Mesenteric fat pad (tissue), 1 donor: ENCODE data around the gene SLC13A2. TPM values are rescaled to one million over a fixed set of nuclear protein-coding genes. Genes with fewer than 3 reads are reported as not detected.

ENCODE experiments used
- DNase-seq: peaks from one replicate; pipeline ENCODE4 v3.0.0-alpha.2; 2020; ENCODE audit warnings: low spot score
- total RNA-seq: library from RNA; stranded (reverse); fragmentation: NEBNext Ultra II Directional; extraction: Animal tissue kit (Norgen Biotek cat#: 25700); gene quantifications from one replicate; pipeline ENCODE4 v1.2.1, GENCODE V29; 2021
- donor health status: DM: yes; HTN: yes; CAD: no.

The SLC13A2 gene
- total RNA-seq, 1 donor from 2014 or later, result 0.10 TPM

DNA sequence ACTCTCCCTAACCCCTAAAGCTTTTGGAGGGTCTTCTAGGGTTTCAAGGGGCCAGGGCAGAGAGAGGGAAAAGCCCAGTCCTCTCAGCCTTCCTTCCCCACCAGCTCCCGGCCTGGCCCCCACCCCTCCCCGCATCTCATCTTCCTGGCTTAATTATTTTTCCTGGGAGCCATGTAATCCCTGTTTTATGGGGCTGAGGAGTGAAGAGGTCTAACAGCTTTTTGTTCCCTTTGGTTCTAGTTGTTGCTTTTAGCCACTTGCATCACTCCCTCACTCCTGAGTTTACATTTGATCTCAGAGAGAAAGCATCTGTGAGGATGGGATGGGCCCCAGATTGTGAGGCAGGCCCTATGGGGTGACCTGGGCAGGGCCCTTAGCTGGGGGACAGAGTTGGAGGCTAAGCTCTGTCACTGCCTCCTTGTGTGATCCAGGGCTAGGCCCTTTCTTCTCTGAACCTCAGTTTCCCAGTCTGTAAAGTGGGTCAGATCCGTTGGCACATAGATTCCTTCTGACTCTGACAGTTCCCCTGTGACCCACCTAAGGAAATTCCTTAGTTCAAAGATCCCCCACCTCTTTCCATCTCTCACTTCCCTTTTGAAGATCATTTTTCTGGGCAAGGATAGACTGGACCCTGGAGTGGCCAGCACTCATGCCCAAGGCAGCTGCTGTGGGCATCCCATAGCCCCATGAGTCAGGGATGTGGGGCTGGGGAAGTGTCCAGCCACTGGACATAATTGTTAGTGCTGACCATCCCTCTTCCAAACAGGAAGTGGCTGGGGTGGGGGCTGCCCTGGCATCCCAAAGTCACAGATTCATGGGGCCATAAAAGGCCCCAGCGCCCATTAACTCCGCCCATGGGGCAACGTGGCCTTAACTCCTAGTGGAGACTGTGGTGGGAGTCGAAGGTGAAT, 58.9 kb downstream of the SLC13A2 start:
- DNase-seq, result no peak

DNA sequence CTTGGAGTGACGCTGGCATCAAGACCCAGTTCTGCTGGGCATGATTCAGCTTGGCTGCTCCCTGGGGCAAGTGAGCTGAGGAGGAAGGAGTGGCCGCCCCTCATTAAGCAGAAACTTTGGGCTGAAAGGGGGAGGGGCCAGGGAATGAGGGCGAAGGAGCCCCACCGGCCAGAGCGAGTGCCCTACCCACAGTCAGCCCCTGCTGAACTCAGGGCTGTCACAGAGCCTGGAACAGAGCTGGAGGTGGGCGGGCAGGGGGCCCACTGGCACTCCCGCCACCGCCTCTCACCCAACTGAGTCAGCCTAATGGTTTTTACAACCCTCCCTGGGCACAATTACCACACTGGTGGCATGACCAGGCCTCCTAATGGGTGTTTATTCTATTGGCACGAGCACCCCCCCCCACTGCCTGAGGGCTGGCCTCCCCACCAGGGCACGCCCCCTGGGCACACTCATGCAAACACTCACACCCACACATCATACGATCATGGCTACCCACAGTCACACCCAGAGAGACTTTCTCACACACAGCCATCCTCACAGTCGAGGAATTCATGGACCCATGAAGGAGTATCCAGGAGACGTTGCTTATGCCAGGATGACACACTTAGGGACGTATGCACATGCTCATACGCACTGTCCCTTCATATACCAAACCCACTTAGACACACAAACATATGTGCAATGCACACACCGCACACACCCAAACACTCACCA, 59.8 kb downstream of the SLC13A2 start:
- no peak for DNase-seq

DNA sequence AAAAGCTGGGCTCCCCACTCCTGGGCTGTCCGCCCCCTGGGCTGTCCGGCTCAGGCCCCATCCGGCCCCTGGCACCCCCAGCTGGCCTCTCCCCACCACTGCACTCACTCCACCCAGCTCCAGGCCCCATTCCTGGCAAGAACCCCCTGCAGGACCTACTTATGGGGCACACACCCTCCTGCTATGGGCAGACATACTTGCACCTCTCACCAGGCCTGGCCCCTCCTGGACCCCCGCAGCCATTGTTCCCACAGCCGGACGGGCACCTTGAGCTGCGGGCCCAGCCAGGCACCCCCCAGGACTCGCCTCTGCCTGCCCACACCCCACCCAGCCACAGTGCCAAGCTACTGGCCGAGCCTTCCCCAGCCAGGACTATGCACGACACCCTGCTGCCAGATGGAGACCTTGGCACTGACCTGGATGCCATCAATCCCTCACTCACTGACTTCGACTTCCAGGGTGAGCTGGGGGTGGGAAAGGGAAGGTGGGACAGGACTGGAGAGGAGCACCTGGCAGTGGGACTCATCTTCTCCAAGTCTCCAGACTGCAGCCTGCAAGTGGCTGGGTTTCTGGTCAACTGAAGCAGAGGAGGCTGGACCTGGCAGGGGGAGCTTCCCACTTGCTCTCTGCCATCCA, 61.4 kb downstream of the SLC13A2 start:
- DNase-seq, result no peak

DNA sequence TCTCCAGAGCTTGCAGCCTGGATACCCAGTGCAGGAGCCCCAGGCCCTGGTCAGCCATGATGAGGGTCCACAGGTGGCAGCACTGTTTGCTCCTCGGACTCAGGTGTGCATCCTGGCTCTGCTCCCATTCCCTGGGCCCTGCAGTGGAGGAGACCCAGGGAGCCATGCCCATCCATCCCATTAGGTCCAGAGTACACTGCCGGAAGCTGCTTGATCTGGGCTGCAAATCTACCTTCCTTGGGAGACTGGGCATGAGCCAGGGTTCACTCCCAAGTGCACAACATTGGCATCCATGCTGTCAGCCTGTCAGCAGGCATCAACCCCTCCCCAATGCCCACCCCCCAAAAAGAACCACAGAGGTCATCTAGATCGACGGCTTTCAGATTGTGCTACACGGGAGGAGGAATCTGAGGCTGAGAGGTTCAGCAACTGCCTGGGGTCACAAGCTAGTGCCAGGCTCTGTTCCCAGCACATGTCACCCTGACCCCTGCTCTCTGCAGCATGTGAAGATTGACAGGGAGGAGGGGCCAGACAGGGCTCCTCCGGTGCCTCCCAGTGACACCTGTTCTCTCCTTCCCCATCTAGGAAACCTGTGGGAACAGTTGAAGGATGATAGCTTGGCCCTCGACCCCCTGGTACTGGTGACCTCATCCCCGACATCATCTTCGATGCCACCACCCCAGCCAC, 63.2 kb downstream of the SLC13A2 start:
- DNase-seq, result no peak

DNA sequence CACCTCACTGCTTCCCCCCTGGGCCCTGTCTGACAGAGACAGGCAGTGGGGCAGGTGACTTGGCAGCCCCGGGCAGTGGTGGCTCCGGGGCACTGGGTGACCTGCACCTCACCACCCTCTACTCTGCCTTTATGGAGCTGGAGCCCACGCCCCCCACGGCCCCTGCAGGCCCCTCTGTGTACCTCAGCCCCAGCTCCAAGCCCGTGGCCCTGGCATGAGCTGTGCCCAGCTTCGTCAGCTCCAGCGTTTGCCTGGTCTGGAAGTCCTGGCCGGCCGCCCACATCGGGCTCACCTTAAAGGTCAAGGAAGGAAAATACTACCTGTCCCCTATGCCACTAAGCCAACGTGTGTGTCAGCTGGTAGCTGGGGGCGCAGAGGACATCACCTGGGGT, 63.8 kb downstream of the SLC13A2 start:
- DNase-seq, result no peak

DNA sequence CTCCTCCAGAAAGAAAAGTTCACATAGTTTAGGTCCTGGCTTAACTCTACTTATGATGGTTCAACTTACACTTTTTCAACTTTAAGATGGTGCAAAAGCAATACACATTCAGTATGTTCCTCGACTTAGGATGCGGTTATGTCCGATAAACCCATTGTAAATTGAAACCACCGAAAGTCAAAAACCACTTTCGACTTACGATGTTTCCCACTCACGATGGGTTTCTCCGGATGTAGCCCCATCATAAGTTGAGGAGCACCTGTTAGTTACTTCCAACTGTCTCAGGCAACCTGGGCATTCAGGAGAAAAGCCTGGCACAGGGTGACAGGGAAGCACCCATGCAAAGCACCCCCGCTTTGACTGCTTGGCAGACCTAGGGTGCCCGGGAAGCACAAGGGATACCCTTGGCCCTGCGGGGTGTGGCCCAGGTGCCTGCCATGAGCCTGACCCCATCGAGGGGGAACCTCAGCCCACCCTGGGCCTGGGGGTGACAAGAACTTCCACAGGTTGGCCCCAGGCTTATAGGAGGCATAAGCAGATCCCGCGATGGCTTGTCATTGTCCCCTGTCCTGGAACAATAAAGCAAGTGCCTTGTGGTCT, 65.0 kb downstream of the SLC13A2 start:
- DNase-seq, result no peak

DNA sequence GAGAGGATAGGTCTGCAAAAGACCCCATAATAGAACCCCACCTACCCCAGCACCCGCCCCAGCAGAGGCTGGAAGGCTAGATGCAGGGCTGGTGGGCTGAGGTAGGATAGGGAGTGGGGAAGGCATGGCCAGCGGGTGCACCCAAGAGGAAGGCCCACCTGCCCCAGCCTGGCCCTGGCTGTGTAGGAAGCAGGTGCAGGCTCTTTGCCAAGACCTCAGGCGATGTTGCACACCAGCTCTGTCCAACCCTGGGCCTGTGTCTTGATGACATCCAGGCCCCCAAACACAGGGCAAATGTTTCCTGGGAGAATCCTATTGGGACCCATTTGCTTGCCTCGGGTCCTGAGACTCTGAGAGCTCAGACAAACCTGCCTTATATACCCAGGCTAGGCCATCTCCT, 66.8 kb downstream of the SLC13A2 start:
- no peak for DNase-seq

DNA sequence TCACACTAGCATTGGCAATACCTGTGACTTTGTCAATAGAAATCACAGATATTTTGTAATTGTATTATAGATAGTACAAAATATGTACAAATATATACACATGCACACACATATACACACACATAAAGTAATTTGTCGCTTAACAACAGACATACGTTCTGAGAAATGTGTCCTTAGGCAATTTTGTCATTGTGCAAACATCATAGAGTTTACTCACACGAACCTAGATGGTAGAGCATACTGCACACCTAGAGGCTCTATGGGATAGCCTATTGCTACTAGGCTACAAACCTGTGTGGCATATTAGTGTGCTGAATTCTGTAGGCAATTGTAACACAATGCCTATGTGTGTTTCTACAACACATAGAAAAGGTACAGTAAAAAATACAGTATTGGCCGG, 68.0 kb downstream of the SLC13A2 start:
- no peak for DNase-seq

DNA sequence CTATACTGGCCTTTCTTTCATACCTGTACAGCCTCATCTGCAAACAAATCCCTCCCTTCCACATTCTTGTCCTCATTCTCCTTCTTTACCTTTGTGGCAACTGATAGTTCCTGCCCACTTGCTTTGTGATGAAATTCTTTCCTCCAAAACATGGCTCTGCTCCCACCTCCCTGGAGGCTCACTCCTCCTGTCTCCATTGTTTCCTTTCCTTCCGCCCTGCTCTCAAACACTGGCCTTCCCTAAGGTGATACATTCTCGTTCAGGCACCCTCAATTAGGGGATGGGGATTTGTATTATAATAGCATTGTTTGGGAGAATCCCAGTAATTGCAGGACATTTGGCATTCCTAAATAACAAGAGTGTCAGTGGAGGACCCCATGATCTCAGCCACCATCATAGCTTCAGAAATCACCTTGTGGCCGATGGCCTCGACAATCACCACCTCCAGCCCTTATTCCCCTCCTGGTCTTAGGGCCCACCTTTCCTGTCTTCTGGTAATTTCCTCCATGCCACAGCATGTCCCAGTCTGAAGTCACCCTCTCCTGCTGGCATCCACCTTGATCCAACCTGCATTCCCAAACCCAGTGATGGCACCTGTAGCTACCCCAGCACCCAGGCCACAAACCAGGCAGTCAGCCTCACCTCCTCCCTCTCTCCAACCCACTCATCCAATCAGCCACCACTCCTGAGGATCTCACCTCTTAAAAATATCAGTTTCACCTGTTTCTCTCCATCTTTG, 71.1 kb downstream of the SLC13A2 start:
- no peak for DNase-seq

DNA sequence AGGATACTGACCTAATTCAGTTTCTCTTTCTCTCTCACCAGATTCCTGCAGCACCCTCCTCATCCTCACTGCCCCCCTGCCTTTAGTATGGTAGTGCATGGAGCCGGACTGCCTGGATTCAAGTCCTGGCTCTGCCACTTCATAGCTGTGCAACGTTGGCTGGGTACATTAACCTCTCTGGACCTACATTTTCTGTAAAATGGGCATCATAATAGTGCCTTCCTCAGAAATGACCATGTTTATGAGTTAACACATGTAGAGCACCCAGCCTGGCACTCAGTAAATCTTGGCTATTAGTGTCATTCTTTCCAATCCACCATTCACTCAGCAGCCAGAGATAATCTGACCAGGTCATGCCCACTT, 71.7 kb downstream of the SLC13A2 start:
- no peak for DNase-seq

DNA sequence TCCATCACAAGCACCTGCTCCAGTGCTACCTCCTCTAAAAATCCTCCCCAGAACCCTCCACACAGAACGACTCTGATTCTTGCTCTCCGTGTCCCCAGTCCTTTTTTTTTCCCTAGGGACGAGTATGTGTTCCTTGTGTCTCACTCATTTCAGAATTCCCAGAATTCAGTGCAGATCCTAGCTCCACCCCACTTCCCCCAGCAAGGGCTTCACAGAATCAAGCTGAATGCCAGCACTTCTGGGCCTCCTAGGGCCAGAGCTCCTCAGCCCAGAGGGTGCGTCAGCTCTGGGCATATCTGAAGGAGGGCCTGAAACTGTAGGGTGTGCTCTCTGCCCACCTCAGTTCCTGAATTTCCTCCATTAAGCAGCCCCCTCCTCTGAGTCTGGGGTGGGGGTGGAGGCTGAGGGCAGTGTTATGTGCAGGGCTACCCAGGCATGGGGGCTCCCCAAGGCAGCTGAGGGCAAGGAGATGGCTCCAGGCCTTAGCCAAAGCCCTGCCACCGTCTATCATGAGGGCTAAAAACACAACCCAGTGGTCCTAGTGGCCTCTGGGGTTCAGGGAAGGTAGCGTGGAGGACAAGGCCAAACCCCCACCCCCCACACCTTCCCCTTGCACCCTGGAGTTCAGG, 72.5 kb downstream of the SLC13A2 start:
- DNase-seq, result no peak

DNA sequence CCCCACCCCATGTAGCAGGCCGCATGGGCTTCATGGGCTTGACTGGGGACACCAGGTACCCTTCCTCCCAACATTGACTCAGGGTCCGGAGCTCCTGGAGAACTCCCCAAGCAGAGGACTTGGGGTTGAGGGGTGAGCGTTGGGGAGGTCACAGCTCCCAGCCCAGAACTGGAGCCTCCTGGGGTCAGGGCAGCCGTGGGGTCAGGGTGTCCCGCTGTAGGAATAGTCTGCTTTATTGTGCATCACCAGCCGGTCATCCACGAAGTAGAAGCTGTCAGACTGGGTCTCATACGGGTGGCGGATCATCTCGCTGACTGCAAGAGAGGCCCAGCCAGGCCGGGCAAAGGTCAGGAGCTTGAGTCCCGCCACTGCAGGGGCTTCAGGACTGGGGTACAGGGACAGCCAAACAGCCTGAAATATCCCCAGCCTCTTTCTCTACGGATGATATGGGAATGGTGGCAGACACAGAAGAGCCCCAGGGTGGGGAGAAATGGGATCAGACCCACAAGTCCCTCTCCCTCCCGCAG, 73.7 kb downstream of the SLC13A2 start:
- DNase-seq, result no peak

Other genes with a start within 250 kb of the SLC13A2 start
- 3.1 TPM for gene TMEM97, start 154.4 kb upstream of the SLC13A2 start, total RNA-seq
- 31.3 TPM for gene IFT20, start 138.2 kb upstream of the SLC13A2 start, total RNA-seq
- 61.3 TPM for gene TNFAIP1, start 137.9 kb upstream of the SLC13A2 start, total RNA-seq
- 79.3 TPM for gene POLDIP2, start 116.1 kb upstream of the SLC13A2 start, total RNA-seq
- not detected for gene SEBOX, start 108.4 kb upstream of the SLC13A2 start, total RNA-seq
- gene VTN, start 103.3 kb upstream of the SLC13A2 start, total RNA-seq, result 2.1 TPM
- gene SARM1, start 102.0 kb upstream of the SLC13A2 start, total RNA-seq, result 10.7 TPM
- 13.0 TPM for gene SLC46A1, start 67.4 kb upstream of the SLC13A2 start, total RNA-seq
- gene FOXN1, start 32.7 kb downstream of the SLC13A2 start, total RNA-seq, result not detected
- gene UNC119, start 79.0 kb downstream of the SLC13A2 start, total RNA-seq, result 23.0 TPM
- 50.7 TPM for gene PIGS, start 97.9 kb downstream of the SLC13A2 start, total RNA-seq
- 24.8 TPM for gene ALDOC, start 103.3 kb downstream of the SLC13A2 start, total RNA-seq
- 3.1 TPM for gene SPAG5, start 125.4 kb downstream of the SLC13A2 start, total RNA-seq
- 7.6 TPM for gene RSKR, start 140.5 kb downstream of the SLC13A2 start, total RNA-seq
- gene BLTP2, start 171.5 kb downstream of the SLC13A2 start, total RNA-seq, result 163 TPM
- 41.8 TPM for gene SDF2, start 188.3 kb downstream of the SLC13A2 start, total RNA-seq
- 76.6 TPM for gene SUPT6H, start 188.6 kb downstream of the SLC13A2 start, total RNA-seq
- gene PROCA1, start 238.2 kb downstream of the SLC13A2 start, total RNA-seq, result 1.3 TPM
- 43.3 TPM for gene RAB34, start 244.2 kb downstream of the SLC13A2 start, total RNA-seq
- gene RPL23A, start 246.3 kb downstream of the SLC13A2 start, total RNA-seq, result 1,078 TPM